ENCODE measurements around the gene SYNPO2. TPM values are rescaled to one million over a fixed set of nuclear protein-coding genes. Genes with fewer than 3 reads are reported as not detected.

Gene SYNPO2
- total and polyA plus RNA-seq, 2 donors (not counting 1 experiment from before 2014, with no cell fraction given), result 0.03 to 0.20 TPM

GRCh38 chr4:118997601-118998000 is 108.9 kb downstream of the SYNPO2 start:
- Histone ChIP-seq H4K20me1 (ENCODE audit: control insufficient read depth, insufficient read depth, low read length, poor library complexity, severe bottlenecking) (no peaks in the 10 kb centered on the region), H3K4me2 (replicated peaks; ENCODE audit: low read depth, low read length, poor library complexity, severe bottlenecking) (no peak overlapping the region), H3K27ac (ENCODE audit: low read length in 2 of 2) (no peak overlapping the region), H3K4me1 (ENCODE audit: control insufficient read depth in 2 of 2, insufficient read depth in 2 of 2, low read length in 2 of 2) (no peaks in the 10 kb centered on the region), H2AFZ (ENCODE audit: insufficient read depth, low read depth, low read length, poor library complexity, severe bottlenecking) (no peak overlapping the region), H3K27me3 (replicated peaks in 1 of 4; ENCODE audit: control extremely low read depth in 1 of 4, control insufficient read depth in 3 of 4, insufficient read depth in 4 of 4, low read length in 3 of 4) (no peaks in the 10 kb centered on the region), H3K4me3 (ENCODE audit: control extremely low read depth in 1 of 5, extremely low read depth in 1 of 5, insufficient read depth in 1 of 5, low read depth in 2 of 5, low read length in 4 of 5) (no peak overlapping the region), H3K36me3 (replicated peaks in 1 of 2; ENCODE audit: control extremely low read depth in 1 of 2, control insufficient read depth in 1 of 2, extremely low read depth in 1 of 2, insufficient read depth in 2 of 2, low read length in 1 of 2) (no peaks in the 10 kb centered on the region), H3K79me2 (ENCODE audit: control insufficient read depth, insufficient read depth, low read length) (no peaks in the 10 kb centered on the region), H3K9me3 (ENCODE audit: control extremely low read depth in 1 of 3, control insufficient read depth in 2 of 3, insufficient read depth in 1 of 3, low read length in 2 of 3) (no peaks in the 10 kb centered on the region), H3K9ac (ENCODE audit: low read length) (no peak overlapping the region)
- ChIA-PET CTCF (no interaction called here), POLR2A (no interaction called here)
- H3K4me1 Mint-ChIP-seq, result no peaks in the 10 kb centered on the region
- no peak for DNase-seq
- TF ChIP-seq EZH2 (IDR thresholded peaks at IDR 0.05; ENCODE audit: borderline replicate concordance, insufficient read depth, low read depth, low read length, poor library complexity, severe bottlenecking) (no peak), CTCF (IDR thresholded peaks at IDR 0.05) (no peak)
- peaks cover 17% of the 10 kb centered on the region for H3K27me3 Mint-ChIP-seq
- no peaks in the 10 kb centered on the region for H3K9me3 Mint-ChIP-seq (ENCODE audit: insufficient read depth)
- intact Hi-C loops (cut with micrococcal nuclease), result no loop called here
- H3K27ac Mint-ChIP-seq, result no peak overlapping the region
- ATAC-seq (ENCODE audit: low read depth), result no peak
- no peak overlapping the region for H3K4me3 Mint-ChIP-seq

GRCh38 chr4:118999919-119000318 is 111.3 kb downstream of the SYNPO2 start:
- no peaks in the 10 kb centered on the region for H3K79me2 ChIP-seq (ENCODE audit: control insufficient read depth, insufficient read depth, low read length)
- POLR2A ChIA-PET, result no interaction called here
- Mint-ChIP-seq H3K27me3 (peaks cover 14% of the 10 kb centered on the region), H3K4me3 (no peak overlapping the region), H3K9me3 (ENCODE audit: insufficient read depth) (no peaks in the 10 kb centered on the region), H3K4me1 (no peaks in the 10 kb centered on the region), H3K27ac (no peak overlapping the region)
- DNase-seq, result no peak
- H2AFZ ChIP-seq (ENCODE audit: insufficient read depth, low read depth, low read length, poor library complexity, severe bottlenecking), result no peak overlapping the region
- TF ChIP-seq EZH2 (IDR thresholded peaks at IDR 0.05; ENCODE audit: borderline replicate concordance, insufficient read depth, low read depth, low read length, poor library complexity, severe bottlenecking), result no peak
- TF ChIP-seq CTCF (IDR thresholded peaks at IDR 0.05), result no peak
- no peaks in the 10 kb centered on the region for H3K27me3 ChIP-seq (replicated peaks in 1 of 4; ENCODE audit: control extremely low read depth in 1 of 4, control insufficient read depth in 3 of 4, insufficient read depth in 4 of 4, low read length in 3 of 4)
- CTCF ChIA-PET, result no interaction called here
- no peaks in the 10 kb centered on the region for H4K20me1 ChIP-seq (ENCODE audit: control insufficient read depth, insufficient read depth, low read length, poor library complexity, severe bottlenecking)
- intact Hi-C loops (cut with micrococcal nuclease), result no loop called here
- H3K9me3 ChIP-seq (ENCODE audit: control extremely low read depth in 1 of 3, control insufficient read depth in 2 of 3, insufficient read depth in 1 of 3, low read length in 2 of 3), result no peaks in the 10 kb centered on the region
- H3K9ac ChIP-seq (ENCODE audit: low read length), result no peak overlapping the region
- no peak overlapping the region for H3K4me3 ChIP-seq (ENCODE audit: control extremely low read depth in 1 of 5, extremely low read depth in 1 of 5, insufficient read depth in 1 of 5, low read depth in 2 of 5, low read length in 4 of 5)
- H3K4me1 ChIP-seq (ENCODE audit: control insufficient read depth in 2 of 2, insufficient read depth in 2 of 2, low read length in 2 of 2), result no peaks in the 10 kb centered on the region
- no peak for ATAC-seq (ENCODE audit: low read depth)
- no peaks in the 10 kb centered on the region for H3K36me3 ChIP-seq (replicated peaks in 1 of 2; ENCODE audit: control extremely low read depth in 1 of 2, control insufficient read depth in 1 of 2, extremely low read depth in 1 of 2, insufficient read depth in 2 of 2, low read length in 1 of 2)
- no peak overlapping the region for H3K4me2 ChIP-seq (replicated peaks; ENCODE audit: low read depth, low read length, poor library complexity, severe bottlenecking)
- no peak overlapping the region for H3K27ac ChIP-seq (ENCODE audit: low read length in 2 of 2)
- no CpG with 5 or more reads among the region's 1 CpG for WGBS (ENCODE audit: insufficient coverage)

Data from B cell (primary cell).